ENCODE data around the gene ARHGAP32.

The ARHGAP32 gene

GRCh38 chr11:129109701-129110100, 82.4 kb downstream of the ARHGAP32 start:
- Histone ChIP-seq H3K27ac (ENCODE audit: low read depth, low read length) (no peak overlapping the region), H3K4me3 (ENCODE audit: low read length) (no peak overlapping the region), H3K36me3 (ENCODE audit: insufficient read depth, low read length) (no peaks in the 10 kb centered on the region), H3K9ac (ENCODE audit: low read depth, low read length) (no peak overlapping the region), H3K4me1 (ENCODE audit: insufficient read depth, low read length) (no peaks in the 10 kb centered on the region), H3K9me3 (ENCODE audit: insufficient read depth, low read depth, low read length) (no peaks in the 10 kb centered on the region), H3K27me3 (ENCODE audit: insufficient read depth, low read length) (no peaks in the 10 kb centered on the region)
- no CpG with 5 or more reads among the region's 1 CpG for WGBS

- Histone ChIP-seq H3K36me3 (ENCODE audit: insufficient read depth, low read length) (no peaks in the 10 kb centered on the region), H3K9me3 (ENCODE audit: insufficient read depth, low read depth, low read length) (no peaks in the 10 kb centered on the region), H3K4me3 (ENCODE audit: low read length) (no peak overlapping the region), H3K27ac (ENCODE audit: low read depth, low read length) (no peak overlapping the region), H3K27me3 (ENCODE audit: insufficient read depth, low read length) (no peaks in the 10 kb centered on the region), H3K9ac (ENCODE audit: low read depth, low read length) (no peak overlapping the region), H3K4me1 (ENCODE audit: insufficient read depth, low read length) (no peaks in the 10 kb centered on the region)
- WGBS: 100% methylated on average over 1 of the region's 1 CpG
Measured at GRCh38 chr11:129106788-129107187, 85.3 kb downstream of the ARHGAP32 start.

DNA sequence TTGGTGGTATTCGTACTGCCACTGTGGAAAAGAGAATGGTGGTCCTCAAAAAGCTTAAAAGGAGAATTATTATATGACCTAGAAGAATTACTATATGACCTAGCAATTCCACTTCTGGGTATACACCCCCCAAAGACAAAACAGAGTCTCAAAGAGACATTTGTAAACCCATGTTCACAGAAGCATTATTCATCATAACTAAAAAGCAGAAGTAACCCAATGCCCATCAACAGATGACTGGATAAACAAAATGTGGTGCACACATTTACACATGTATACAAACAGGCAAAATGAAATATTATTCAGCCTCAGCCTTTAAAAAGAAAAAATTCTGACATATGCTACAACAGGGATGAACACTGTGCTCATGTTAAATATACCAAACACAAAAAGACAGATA, 89.4 kb downstream of the ARHGAP32 start:
- Histone ChIP-seq H3K9me3 (ENCODE audit: insufficient read depth, low read depth, low read length) (0 out of 2 replicates have a peak, but pooled peaks cover 4% of the 10 kb centered on the region), H3K27me3 (ENCODE audit: insufficient read depth, low read length) (no peaks in the 10 kb centered on the region), H3K36me3 (ENCODE audit: insufficient read depth, low read length) (no peaks in the 10 kb centered on the region), H3K27ac (ENCODE audit: low read depth, low read length) (no peak overlapping the region), H3K4me1 (ENCODE audit: insufficient read depth, low read length) (no peaks in the 10 kb centered on the region), H3K4me3 (ENCODE audit: low read length) (no peak overlapping the region), H3K9ac (ENCODE audit: low read depth, low read length) (no peak overlapping the region)
- WGBS: 80% methylated on average over 1 of the region's 1 CpG

DNA sequence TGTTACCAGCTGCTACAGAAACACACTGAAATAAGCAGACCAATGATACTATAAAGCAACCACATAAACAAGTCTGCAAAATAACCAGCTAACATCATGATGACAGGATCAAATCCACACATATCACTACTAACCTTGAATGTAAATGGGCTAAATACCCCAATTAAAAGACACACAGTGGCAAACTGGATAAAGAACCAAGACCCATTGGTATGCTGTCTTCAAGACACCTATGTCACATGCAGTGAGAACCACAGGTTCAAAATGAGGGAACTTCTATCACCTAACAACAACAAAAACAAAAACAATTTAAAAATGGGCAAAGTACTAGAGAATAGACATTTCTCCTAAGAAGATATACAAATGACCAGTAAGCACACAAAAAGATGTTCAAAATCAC, 89.9 kb downstream of the ARHGAP32 start:
- Histone ChIP-seq H3K4me3 (ENCODE audit: low read length) (no peak overlapping the region), H3K4me1 (ENCODE audit: insufficient read depth, low read length) (no peaks in the 10 kb centered on the region), H3K9me3 (ENCODE audit: insufficient read depth, low read depth, low read length) (0 out of 2 replicates have a peak, but pooled peaks cover 4% of the 10 kb centered on the region)

DNA sequence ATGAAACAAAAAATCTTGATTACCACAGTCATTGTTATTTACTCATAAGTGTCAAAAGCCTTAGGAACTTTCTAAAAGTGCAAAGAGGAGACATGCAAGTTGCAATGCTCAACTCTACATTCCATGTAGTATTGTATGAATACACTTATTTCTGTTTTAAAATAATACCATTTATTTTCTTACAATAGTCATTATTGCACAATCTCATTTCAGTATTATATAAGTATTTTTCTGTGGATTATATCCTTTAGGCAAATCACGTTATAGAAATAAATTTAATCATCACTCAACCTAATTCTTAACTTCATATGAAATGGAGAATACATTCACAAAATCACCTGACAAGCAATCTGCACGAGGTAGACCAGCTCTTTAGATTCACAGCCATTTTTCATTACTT, 98.8 kb downstream of the ARHGAP32 start:
- H3K4me3 ChIP-seq (ENCODE audit: low read length): no peak overlapping the region
- WGBS: 84% methylated on average over 2 of the region's 2 CpGs
- H3K27ac ChIP-seq (ENCODE audit: low read depth, low read length): no peak overlapping the region
- no peaks in the 10 kb centered on the region for H3K27me3 ChIP-seq (ENCODE audit: insufficient read depth, low read length)
- 0 out of 2 replicates have a peak, but pooled peaks cover 4% of the 10 kb centered on the region for H3K9me3 ChIP-seq (ENCODE audit: insufficient read depth, low read depth, low read length)
- H3K36me3 ChIP-seq (ENCODE audit: insufficient read depth, low read length): no peaks in the 10 kb centered on the region
- no peak overlapping the region for H3K9ac ChIP-seq (ENCODE audit: low read depth, low read length)
- no peaks in the 10 kb centered on the region for H3K4me1 ChIP-seq (ENCODE audit: insufficient read depth, low read length)

More for the DNA sequence above, 89.9 kb downstream of the ARHGAP32 start:
- Histone ChIP-seq H3K36me3 (ENCODE audit: insufficient read depth, low read length) (no peaks in the 10 kb centered on the region), H3K27ac (ENCODE audit: low read depth, low read length) (no peak overlapping the region), H3K9ac (ENCODE audit: low read depth, low read length) (no peak overlapping the region), H3K27me3 (ENCODE audit: insufficient read depth, low read length) (no peaks in the 10 kb centered on the region)

GRCh38 chr11:129090056-129090455, 102.1 kb downstream of the ARHGAP32 start:
- no peak overlapping the region for H3K9ac ChIP-seq (ENCODE audit: low read depth, low read length)
- no peaks in the 10 kb centered on the region for H3K36me3 ChIP-seq (ENCODE audit: insufficient read depth, low read length)
- no peak overlapping the region for H3K27ac ChIP-seq (ENCODE audit: low read depth, low read length)
- no peak overlapping the region for H3K4me3 ChIP-seq (ENCODE audit: low read length)
- 88% methylated on average over 1 of the region's 1 CpG for WGBS
- no peaks in the 10 kb centered on the region; the same call in 1 of the 2 replicates for H3K9me3 ChIP-seq (ENCODE audit: insufficient read depth, low read depth, low read length)
- no peaks in the 10 kb centered on the region for H3K4me1 ChIP-seq (ENCODE audit: insufficient read depth, low read length)
- H3K27me3 ChIP-seq (ENCODE audit: insufficient read depth, low read length): no peaks in the 10 kb centered on the region

DNA sequence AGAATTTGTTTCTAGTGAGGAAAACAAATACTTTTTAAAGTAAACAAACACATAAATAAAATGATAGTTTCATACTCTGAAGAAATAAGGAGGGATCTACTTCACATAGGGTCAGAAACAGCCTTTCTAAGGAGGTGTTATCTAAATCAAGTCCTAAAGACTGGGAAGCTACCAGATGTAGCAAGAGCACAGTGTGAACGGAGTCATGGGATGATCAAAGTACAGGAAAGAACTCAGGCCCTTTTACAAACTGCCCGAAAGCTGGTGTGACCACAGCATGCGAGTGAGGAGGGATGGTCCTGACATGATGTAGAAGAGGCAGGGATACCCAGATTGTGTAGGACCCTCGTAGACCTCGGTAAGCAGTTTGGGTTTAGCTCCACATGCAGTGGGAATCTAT, 102.8 kb downstream of the ARHGAP32 start:
- H3K27me3 ChIP-seq (ENCODE audit: insufficient read depth, low read length): no peaks in the 10 kb centered on the region
- H3K4me3 ChIP-seq (ENCODE audit: low read length): no peak overlapping the region
- no peak overlapping the region for H3K9ac ChIP-seq (ENCODE audit: low read depth, low read length)
- WGBS: 91% methylated on average over 5 of the region's 5 CpGs
- H3K9me3 ChIP-seq (ENCODE audit: insufficient read depth, low read depth, low read length): peaks cover 3% of the 10 kb centered on the region; the same call in 1 of the 2 replicates
- no peak overlapping the region for H3K27ac ChIP-seq (ENCODE audit: low read depth, low read length)
- no peaks in the 10 kb centered on the region for H3K36me3 ChIP-seq (ENCODE audit: insufficient read depth, low read length)
- H3K4me1 ChIP-seq (ENCODE audit: insufficient read depth, low read length): no peaks in the 10 kb centered on the region

DNA sequence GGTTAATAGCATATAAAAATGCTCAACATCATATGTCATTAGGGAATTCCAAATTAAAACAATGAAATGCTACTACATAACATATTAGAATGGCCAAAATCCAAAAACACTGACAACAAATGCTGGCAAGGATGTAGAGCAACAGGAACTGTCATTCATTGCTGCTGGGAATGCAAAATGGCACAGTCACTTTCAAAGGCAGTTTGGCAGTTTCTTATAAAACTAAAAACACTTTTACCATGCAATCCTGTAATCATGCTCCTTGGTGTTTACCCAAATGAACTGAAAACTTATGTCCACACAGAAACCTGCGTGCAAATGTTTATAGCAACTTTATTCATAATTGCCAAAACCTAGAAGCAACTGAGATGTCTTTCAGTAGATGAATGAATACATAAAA, 105.1 kb downstream of the ARHGAP32 start:
- Histone ChIP-seq H3K9ac (ENCODE audit: low read depth, low read length) (no peak overlapping the region), H3K27ac (ENCODE audit: low read depth, low read length) (no peak overlapping the region), H3K36me3 (ENCODE audit: insufficient read depth, low read length) (no peaks in the 10 kb centered on the region), H3K4me1 (ENCODE audit: insufficient read depth, low read length) (no peaks in the 10 kb centered on the region), H3K9me3 (ENCODE audit: insufficient read depth, low read depth, low read length) (peaks cover 13% of the 10 kb centered on the region; the same call in 1 of the 2 replicates), H3K27me3 (ENCODE audit: insufficient read depth, low read length) (no peaks in the 10 kb centered on the region), H3K4me3 (ENCODE audit: low read length) (no peak overlapping the region)
- WGBS: 88% methylated on average over 1 of the region's 1 CpG

GRCh38 chr11:129077191-129077590, 114.9 kb downstream of the ARHGAP32 start:
- H3K27ac ChIP-seq (ENCODE audit: low read depth, low read length): no peak overlapping the region
- H3K9ac ChIP-seq (ENCODE audit: low read depth, low read length): no peak overlapping the region
- H3K36me3 ChIP-seq (ENCODE audit: insufficient read depth, low read length): no peaks in the 10 kb centered on the region
- no peak overlapping the region for H3K4me3 ChIP-seq (ENCODE audit: low read length)
- H3K4me1 ChIP-seq (ENCODE audit: insufficient read depth, low read length): 0 out of 2 replicates have a peak, but pooled peaks cover 3% of the 10 kb centered on the region
- 82% methylated on average over 5 of the region's 5 CpGs for WGBS
- H3K9me3 ChIP-seq (ENCODE audit: insufficient read depth, low read depth, low read length): no peaks in the 10 kb centered on the region
- no peaks in the 10 kb centered on the region for H3K27me3 ChIP-seq (ENCODE audit: insufficient read depth, low read length)

GRCh38 chr11:129075757-129076156, 116.4 kb downstream of the ARHGAP32 start:
- no peaks in the 10 kb centered on the region for H3K27me3 ChIP-seq (ENCODE audit: insufficient read depth, low read length)
- WGBS: 94% methylated on average over 7 of the region's 7 CpGs
- H3K27ac ChIP-seq (ENCODE audit: low read depth, low read length): no peak overlapping the region
- H3K9me3 ChIP-seq (ENCODE audit: insufficient read depth, low read depth, low read length): no peaks in the 10 kb centered on the region
- no peaks in the 10 kb centered on the region for H3K36me3 ChIP-seq (ENCODE audit: insufficient read depth, low read length)
- H3K4me1 ChIP-seq (ENCODE audit: insufficient read depth, low read length): 0 out of 2 replicates have a peak, but pooled peaks cover 3% of the 10 kb centered on the region
- H3K4me3 ChIP-seq (ENCODE audit: low read length): no peak overlapping the region
- no peak overlapping the region for H3K9ac ChIP-seq (ENCODE audit: low read depth, low read length)

DNA sequence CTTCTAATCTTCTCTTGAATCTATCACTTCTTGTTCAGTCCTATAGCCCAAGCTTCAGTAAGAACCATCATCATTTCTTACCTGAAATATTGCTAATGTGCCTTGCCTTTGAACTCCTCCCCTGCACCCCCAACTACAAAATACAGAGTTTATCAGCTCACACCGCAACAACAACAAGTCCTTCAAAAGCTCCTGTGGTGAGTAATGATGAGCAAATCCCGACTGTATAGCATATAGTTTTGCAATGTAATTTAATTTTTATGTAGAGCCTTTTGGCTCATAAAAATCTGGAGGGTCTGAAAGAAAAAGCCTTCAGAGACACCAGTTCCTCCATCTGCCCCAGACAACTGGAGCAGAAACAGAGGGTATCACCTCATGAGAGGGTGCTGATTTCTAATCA, 124.7 kb downstream of the ARHGAP32 start:
- H3K9me3 ChIP-seq (ENCODE audit: insufficient read depth, low read depth, low read length): no peaks in the 10 kb centered on the region
- H3K9ac ChIP-seq (ENCODE audit: low read depth, low read length): no peak overlapping the region
- no peaks in the 10 kb centered on the region for H3K27me3 ChIP-seq (ENCODE audit: insufficient read depth, low read length)
- no peak overlapping the region for H3K4me3 ChIP-seq (ENCODE audit: low read length)
- 100% methylated on average over 2 of the region's 2 CpGs for WGBS
- no peaks in the 10 kb centered on the region for H3K4me1 ChIP-seq (ENCODE audit: insufficient read depth, low read length)
- H3K36me3 ChIP-seq (ENCODE audit: insufficient read depth, low read length): peaks cover 18% of the 10 kb centered on the region
- H3K27ac ChIP-seq (ENCODE audit: low read depth, low read length): no peak overlapping the region

DNA sequence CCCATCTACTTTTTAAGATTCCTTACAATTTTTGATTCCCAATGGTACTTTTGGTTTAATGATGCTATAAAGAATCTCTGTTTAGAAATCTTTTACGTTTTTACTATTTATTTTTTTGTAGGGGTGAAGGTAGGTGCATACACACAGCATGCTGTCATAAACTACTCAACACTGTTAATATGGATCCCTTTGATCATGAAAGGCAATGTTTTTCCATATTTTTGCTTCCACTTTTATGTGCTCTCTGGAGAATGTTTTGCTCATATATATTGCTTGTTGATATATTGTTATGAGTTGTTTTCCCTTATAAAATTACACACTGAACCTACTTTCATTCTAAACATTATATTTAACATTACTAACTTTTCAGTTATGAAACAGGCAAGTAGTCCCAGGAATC, 125.9 kb downstream of the ARHGAP32 start:
- Histone ChIP-seq H3K27me3 (ENCODE audit: insufficient read depth, low read length) (no peaks in the 10 kb centered on the region), H3K9me3 (ENCODE audit: insufficient read depth, low read depth, low read length) (no peaks in the 10 kb centered on the region)
- no CpG with 5 or more reads among the region's 1 CpG for WGBS

More for the DNA sequence above, 125.9 kb downstream of the ARHGAP32 start:
- H3K27ac ChIP-seq (ENCODE audit: low read depth, low read length): no peak overlapping the region
- H3K4me3 ChIP-seq (ENCODE audit: low read length): no peak overlapping the region
- no peak overlapping the region for H3K9ac ChIP-seq (ENCODE audit: low read depth, low read length)
- peaks cover 18% of the 10 kb centered on the region for H3K36me3 ChIP-seq (ENCODE audit: insufficient read depth, low read length)
- H3K4me1 ChIP-seq (ENCODE audit: insufficient read depth, low read length): no peaks in the 10 kb centered on the region
